Measurements from ENCODE around the gene RUNX2. TPM values are rescaled to one million over a fixed set of nuclear protein-coding genes. Genes with fewer than 3 reads are reported as not detected.

The RUNX2 gene
- total and polyA plus RNA-seq, 2 of the 8 experiments (the other 6 are each of a cell fraction or from before 2014, with no cell fraction given), result 0.26 to 1.2 TPM

DNA sequence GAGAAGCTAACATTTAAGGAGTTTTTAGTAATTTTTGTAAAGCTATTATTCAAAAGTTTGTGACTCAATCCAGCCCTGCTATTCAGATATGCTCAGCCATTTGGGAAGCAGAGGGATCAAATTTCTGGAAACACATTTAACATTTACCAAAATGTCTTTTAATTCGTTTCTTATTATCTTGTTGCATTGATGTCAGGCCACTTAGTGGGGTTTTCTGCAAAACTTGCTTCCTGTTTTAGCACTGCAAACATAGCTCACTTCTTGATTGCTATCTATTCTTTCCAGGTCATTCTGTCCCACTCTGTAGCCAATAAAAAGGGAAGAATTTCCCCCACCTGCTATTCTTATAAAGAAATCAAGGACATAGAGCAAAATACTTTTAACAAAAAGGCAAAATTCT, 226.5 kb downstream of the RUNX2 start (continued):
- TF ChIP-seq ZNF274 (IDR thresholded peaks at IDR 0.05; ENCODE audit: borderline replicate concordance, extremely low read depth, low read length) (no peak), CREB1 (IDR thresholded peaks at IDR 0.05) (no peak)

Measured in H1 (cell line).